Liver (tissue), 3 donors: ENCODE results near the gene TPSD1.

Source experiments
- ATF3 ChIP-seq: IDR thresholded peaks from 2 replicates; pipeline ENCODE4 v1.6.1; 2016; ENCODE audit warnings: antibody characterized with exemption
- GABPA ChIP-seq, 2 donors: IDR thresholded peaks in 1 of 2; conservative IDR thresholded peaks in 1 of 2; 2 replicates each; pipeline ENCODE4 v1.6.1; 2016; ENCODE audit warnings: antibody characterized with exemption in 2 of 2, mild to moderate bottlenecking in 1 of 2, moderate library complexity in 1 of 2
- RAD21 ChIP-seq, 2 donors: IDR thresholded peaks; 2 replicates each; pipeline ENCODE4 v1.6.1; 2016; ENCODE audit warnings: antibody characterized with exemption in 2 of 2, mild to moderate bottlenecking in 2 of 2
- RXRA ChIP-seq, 2 donors: IDR thresholded peaks; 2 replicates each; pipeline ENCODE4 v1.6.1; 2017 to 2018; ENCODE audit warnings: antibody characterized with exemption in 2 of 2, mild to moderate bottlenecking in 1 of 2
- SP1 ChIP-seq: IDR thresholded peaks from 2 replicates; pipeline ENCODE4 v1.6.1; 2018; ENCODE audit warnings: antibody characterized with exemption, mild to moderate bottlenecking
- YY1 ChIP-seq: IDR thresholded peaks from 2 replicates; pipeline ENCODE4 v1.6.1; 2016; ENCODE audit warnings: antibody characterized with exemption, mild to moderate bottlenecking
- TF ChIP-seq, protein P1 (sequence below): fragments of 150-350 bp; IDR thresholded peaks from 2 replicates; pipeline ENCODE4 v1.5.1; 2017; ENCODE audit warnings: improper control_type of control experiment, low read depth, low read length; ENCODE audit not compliant: missing input control
- TF ChIP-seq, protein P2 (sequence below): IDR thresholded peaks from 2 replicates; pipeline ENCODE4 v1.6.1; 2016; ENCODE audit warnings: antibody characterized with exemption
- donor health status: healthy.
- donor health status: healthy.

DNA sequence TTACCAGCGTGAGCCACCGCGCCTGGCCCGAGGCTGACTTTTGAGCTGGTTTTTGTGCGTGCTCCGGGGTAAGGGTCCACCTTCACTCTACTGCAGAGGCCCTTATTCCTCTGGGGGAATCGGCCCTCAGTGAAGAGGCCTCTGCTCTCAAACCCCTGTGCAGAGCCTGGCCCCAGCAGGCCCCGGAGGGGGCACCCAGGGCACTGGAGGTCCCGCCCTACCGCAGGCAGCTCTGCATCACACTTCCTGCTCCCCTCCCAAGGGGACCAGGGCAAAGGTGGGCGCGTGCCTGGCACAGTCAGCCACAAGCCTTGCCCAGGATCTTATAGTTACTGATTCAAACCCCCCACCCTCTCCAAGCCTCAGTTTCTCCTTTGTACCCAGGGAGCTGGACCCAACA is 50.0 kb downstream of the TPSD1 start:
- TF ChIP-seq, protein P1, sequence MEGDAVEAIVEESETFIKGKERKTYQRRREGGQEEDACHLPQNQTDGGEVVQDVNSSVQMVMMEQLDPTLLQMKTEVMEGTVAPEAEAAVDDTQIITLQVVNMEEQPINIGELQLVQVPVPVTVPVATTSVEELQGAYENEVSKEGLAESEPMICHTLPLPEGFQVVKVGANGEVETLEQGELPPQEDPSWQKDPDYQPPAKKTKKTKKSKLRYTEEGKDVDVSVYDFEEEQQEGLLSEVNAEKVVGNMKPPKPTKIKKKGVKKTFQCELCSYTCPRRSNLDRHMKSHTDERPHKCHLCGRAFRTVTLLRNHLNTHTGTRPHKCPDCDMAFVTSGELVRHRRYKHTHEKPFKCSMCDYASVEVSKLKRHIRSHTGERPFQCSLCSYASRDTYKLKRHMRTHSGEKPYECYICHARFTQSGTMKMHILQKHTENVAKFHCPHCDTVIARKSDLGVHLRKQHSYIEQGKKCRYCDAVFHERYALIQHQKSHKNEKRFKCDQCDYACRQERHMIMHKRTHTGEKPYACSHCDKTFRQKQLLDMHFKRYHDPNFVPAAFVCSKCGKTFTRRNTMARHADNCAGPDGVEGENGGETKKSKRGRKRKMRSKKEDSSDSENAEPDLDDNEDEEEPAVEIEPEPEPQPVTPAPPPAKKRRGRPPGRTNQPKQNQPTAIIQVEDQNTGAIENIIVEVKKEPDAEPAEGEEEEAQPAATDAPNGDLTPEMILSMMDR = no peak
- TF ChIP-seq ATF3 (no peak), RAD21 (IDR thresholded peaks at IDR 0.05) (no peak), YY1 (no peak), SP1 (no peak), GABPA (IDR thresholded peaks at IDR 0.05 in 1 of 2, conservative IDR thresholded peaks at IDR 0.05 in 1 of 2) (no peak), RXRA (IDR thresholded peaks at IDR 0.05) (no peak)
- TF ChIP-seq, protein P2, sequence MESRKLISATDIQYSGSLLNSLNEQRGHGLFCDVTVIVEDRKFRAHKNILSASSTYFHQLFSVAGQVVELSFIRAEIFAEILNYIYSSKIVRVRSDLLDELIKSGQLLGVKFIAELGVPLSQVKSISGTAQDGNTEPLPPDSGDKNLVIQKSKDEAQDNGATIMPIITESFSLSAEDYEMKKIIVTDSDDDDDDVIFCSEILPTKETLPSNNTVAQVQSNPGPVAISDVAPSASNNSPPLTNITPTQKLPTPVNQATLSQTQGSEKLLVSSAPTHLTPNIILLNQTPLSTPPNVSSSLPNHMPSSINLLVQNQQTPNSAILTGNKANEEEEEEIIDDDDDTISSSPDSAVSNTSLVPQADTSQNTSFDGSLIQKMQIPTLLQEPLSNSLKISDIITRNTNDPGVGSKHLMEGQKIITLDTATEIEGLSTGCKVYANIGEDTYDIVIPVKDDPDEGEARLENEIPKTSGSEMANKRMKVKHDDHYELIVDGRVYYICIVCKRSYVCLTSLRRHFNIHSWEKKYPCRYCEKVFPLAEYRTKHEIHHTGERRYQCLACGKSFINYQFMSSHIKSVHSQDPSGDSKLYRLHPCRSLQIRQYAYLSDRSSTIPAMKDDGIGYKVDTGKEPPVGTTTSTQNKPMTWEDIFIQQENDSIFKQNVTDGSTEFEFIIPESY = no peak
